ENCODE results near the gene SLITRK1. TPM values are rescaled to one million over a fixed set of nuclear protein-coding genes. Genes with fewer than 3 reads are reported as not detected.

The SLITRK1 gene
- total RNA-seq, 1 experiment from 2014 or later: 0.49 TPM

DNA sequence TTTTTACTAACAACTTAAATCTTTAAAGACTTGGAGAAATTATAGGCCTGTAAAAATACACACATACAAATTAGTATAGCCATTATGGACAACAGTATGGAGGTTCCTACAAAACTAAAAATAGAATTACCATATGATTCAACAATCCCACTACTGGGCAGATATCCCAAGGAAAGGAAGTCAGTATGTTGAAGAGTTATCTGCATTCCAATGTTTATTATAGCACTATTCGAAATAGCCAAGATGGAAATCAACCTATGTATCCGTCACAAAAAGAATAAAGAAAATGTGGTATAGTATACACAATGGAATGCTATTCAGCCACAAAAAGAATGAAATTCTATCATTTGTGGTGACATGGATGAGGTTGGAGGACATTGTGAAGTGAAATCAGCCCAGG, 37.2 kb downstream of the SLITRK1 start:
- no TSS peak for BruUV-seq (replicated peaks)
- CTCF ChIA-PET: no interaction called here
- Histone ChIP-seq H3K4me1 (ENCODE audit: insufficient read depth, low read length, poor library complexity, severe bottlenecking) (no peaks in the 10 kb centered on the region), H3K9me3 (ENCODE audit: low read depth, low read length, poor library complexity, severe bottlenecking) (no peaks in the 10 kb centered on the region), H3K4me3 (ENCODE audit: low read depth, low read length, poor library complexity, severe bottlenecking) (no peak overlapping the region), H3K27me3 (replicated peaks; ENCODE audit: insufficient read depth, low read depth, low read length, poor library complexity) (no peaks in the 10 kb centered on the region), H3K27ac (ENCODE audit: low read depth, low read length, poor library complexity, severe bottlenecking) (no peak overlapping the region), H3K36me3 (ENCODE audit: insufficient read depth, low read length, poor library complexity, severe bottlenecking) (no peaks in the 10 kb centered on the region)
- TF ChIP-seq, protein P1, sequence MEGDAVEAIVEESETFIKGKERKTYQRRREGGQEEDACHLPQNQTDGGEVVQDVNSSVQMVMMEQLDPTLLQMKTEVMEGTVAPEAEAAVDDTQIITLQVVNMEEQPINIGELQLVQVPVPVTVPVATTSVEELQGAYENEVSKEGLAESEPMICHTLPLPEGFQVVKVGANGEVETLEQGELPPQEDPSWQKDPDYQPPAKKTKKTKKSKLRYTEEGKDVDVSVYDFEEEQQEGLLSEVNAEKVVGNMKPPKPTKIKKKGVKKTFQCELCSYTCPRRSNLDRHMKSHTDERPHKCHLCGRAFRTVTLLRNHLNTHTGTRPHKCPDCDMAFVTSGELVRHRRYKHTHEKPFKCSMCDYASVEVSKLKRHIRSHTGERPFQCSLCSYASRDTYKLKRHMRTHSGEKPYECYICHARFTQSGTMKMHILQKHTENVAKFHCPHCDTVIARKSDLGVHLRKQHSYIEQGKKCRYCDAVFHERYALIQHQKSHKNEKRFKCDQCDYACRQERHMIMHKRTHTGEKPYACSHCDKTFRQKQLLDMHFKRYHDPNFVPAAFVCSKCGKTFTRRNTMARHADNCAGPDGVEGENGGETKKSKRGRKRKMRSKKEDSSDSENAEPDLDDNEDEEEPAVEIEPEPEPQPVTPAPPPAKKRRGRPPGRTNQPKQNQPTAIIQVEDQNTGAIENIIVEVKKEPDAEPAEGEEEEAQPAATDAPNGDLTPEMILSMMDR (conservative IDR thresholded peaks at IDR 0.05; ENCODE audit: low read depth, low read length): no peak
- POLR2A ChIA-PET (ENCODE audit: low non-redundant PET): no interaction called here
- DNase-seq (ENCODE audit: low spot score): no peak
- intact Hi-C loops (cut with micrococcal nuclease; ENCODE audit: unreplicated experiment): no loop called here

DNA sequence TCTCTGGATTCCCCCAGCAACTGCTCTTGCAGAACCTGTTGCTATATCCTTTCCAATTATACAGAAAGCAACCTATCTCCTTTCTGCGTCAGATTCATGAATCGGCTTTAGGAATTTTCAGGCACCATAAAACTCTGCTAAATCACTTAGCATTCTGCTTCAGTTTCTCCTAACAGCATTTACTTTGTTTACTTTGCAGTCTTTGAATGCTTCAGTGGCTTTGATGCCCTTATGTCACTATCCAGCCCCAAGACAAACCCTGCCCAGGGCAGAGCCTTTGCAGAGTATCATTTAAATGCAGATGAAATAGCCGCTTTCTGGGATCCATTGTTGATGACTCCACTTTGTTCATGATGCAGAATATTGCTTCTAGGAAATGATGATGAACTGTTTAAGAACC, 43.1 kb downstream of the SLITRK1 start:
- no peaks in the 10 kb centered on the region for H3K36me3 ChIP-seq (ENCODE audit: insufficient read depth, low read length, poor library complexity, severe bottlenecking)
- TF ChIP-seq, protein P1 (conservative IDR thresholded peaks at IDR 0.05; ENCODE audit: low read depth, low read length): no peak
- no peak for TF ChIP-seq EZH2 (IDR thresholded peaks at IDR 0.05; ENCODE audit: borderline replicate concordance, low read depth, low read length, poor library complexity, severe bottlenecking)
- no peak overlapping the region for H3K27ac ChIP-seq (ENCODE audit: low read depth, low read length, poor library complexity, severe bottlenecking)
- intact Hi-C loops (cut with micrococcal nuclease; ENCODE audit: unreplicated experiment): no loop called here
- ChIA-PET POLR2A (ENCODE audit: low non-redundant PET) (no interaction called here), CTCF (no interaction called here)
- no peaks in the 10 kb centered on the region for H3K4me1 ChIP-seq (ENCODE audit: insufficient read depth, low read length, poor library complexity, severe bottlenecking)
- H3K27me3 ChIP-seq (replicated peaks; ENCODE audit: insufficient read depth, low read depth, low read length, poor library complexity): no peaks in the 10 kb centered on the region
- no peak for DNase-seq (ENCODE audit: low spot score)
- no peaks in the 10 kb centered on the region for H3K9me3 ChIP-seq (ENCODE audit: low read depth, low read length, poor library complexity, severe bottlenecking)
- no peak overlapping the region for H3K4me3 ChIP-seq (ENCODE audit: low read depth, low read length, poor library complexity, severe bottlenecking)
- no TSS peak for BruUV-seq (replicated peaks)

DNA sequence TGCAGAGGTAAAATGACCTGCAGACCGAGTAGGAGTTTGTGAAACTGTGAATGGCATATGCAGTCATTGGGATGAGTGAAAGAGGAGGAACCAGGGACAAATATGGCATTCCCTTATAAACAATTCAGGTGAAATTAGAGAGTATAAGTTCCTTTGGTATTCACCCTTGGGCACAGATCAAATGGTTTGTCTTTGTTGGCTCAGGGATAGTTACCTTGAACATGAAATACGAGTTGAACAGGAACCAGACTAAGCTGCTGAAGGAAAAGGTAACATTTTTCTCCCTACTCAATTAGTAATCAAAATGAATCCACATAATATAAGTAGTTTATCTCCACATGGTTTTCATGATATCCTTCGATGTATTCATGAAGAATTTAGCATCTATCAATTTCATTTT, 50.5 kb downstream of the SLITRK1 start:
- BruUV-seq (replicated peaks): no TSS peak
- ChIA-PET POLR2A (ENCODE audit: low non-redundant PET) (no interaction called here), CTCF (no interaction called here)
- DNase-seq (ENCODE audit: low spot score): no peak
- peaks cover 7% of the 10 kb centered on the region for H3K4me1 ChIP-seq (ENCODE audit: insufficient read depth, low read length, poor library complexity, severe bottlenecking)
- intact Hi-C loops (cut with micrococcal nuclease; ENCODE audit: unreplicated experiment): no loop called here
- H3K27ac ChIP-seq (ENCODE audit: low read depth, low read length, poor library complexity, severe bottlenecking): no peak overlapping the region
- H3K27me3 ChIP-seq (replicated peaks; ENCODE audit: insufficient read depth, low read depth, low read length, poor library complexity): no peaks in the 10 kb centered on the region
- no peak for TF ChIP-seq EZH2 (IDR thresholded peaks at IDR 0.05; ENCODE audit: borderline replicate concordance, low read depth, low read length, poor library complexity, severe bottlenecking)
- TF ChIP-seq, protein P1 (conservative IDR thresholded peaks at IDR 0.05; ENCODE audit: low read depth, low read length): no peak
- no peaks in the 10 kb centered on the region for H3K36me3 ChIP-seq (ENCODE audit: insufficient read depth, low read length, poor library complexity, severe bottlenecking)
- H3K4me3 ChIP-seq (ENCODE audit: low read depth, low read length, poor library complexity, severe bottlenecking): no peak overlapping the region
- H3K9me3 ChIP-seq (ENCODE audit: low read depth, low read length, poor library complexity, severe bottlenecking): no peaks in the 10 kb centered on the region

Data from A673 (cell line).